Effector memory CD4-positive, alpha-beta T cell (primary cell): Measurements from ENCODE around the gene MAX.
A peak's percentile ranks its signal among the peaks of the same experiment; 100 is the strongest.

Experiments used
- DNase-seq, 3 donors: peaks; one replicate each; pipeline ENCODE4 v3.0.0-alpha.2; 2020
- H3K27ac ChIP-seq: 2 replicates; pipeline ENCODE4 v1.7.0; 2013; ENCODE audit warnings: mild to moderate bottlenecking, low read length, moderate library complexity; ENCODE audit not compliant: insufficient read depth, poor library complexity, severe bottlenecking
- H3K27me3 ChIP-seq: replicated peaks from 2 replicates; pipeline ENCODE4 v1.7.0; 2013; ENCODE audit warnings: mild to moderate bottlenecking, low read length; ENCODE audit not compliant: insufficient read depth, control insufficient read depth, poor library complexity, severe bottlenecking
- H3K36me3 ChIP-seq: 2 replicates; pipeline ENCODE4 v1.7.0; 2013; ENCODE audit warnings: mild to moderate bottlenecking, low read length, moderate library complexity; ENCODE audit not compliant: control insufficient read depth, insufficient read depth
- H3K4me1 ChIP-seq: 2 replicates; pipeline ENCODE4 v1.7.0; 2013; ENCODE audit warnings: low read length, mild to moderate bottlenecking; ENCODE audit not compliant: control insufficient read depth, insufficient read depth, poor library complexity, severe bottlenecking
- H3K4me3 ChIP-seq: 2 replicates; pipeline ENCODE4 v1.7.0; 2013; ENCODE audit warnings: low read length, low read depth, mild to moderate bottlenecking; ENCODE audit not compliant: insufficient read depth, poor library complexity, severe bottlenecking
- H3K9me3 ChIP-seq: 2 replicates; pipeline ENCODE4 v1.7.0; 2013; ENCODE audit warnings: mild to moderate bottlenecking, low read length, moderate library complexity; ENCODE audit not compliant: control insufficient read depth

MAX gene

DNA sequence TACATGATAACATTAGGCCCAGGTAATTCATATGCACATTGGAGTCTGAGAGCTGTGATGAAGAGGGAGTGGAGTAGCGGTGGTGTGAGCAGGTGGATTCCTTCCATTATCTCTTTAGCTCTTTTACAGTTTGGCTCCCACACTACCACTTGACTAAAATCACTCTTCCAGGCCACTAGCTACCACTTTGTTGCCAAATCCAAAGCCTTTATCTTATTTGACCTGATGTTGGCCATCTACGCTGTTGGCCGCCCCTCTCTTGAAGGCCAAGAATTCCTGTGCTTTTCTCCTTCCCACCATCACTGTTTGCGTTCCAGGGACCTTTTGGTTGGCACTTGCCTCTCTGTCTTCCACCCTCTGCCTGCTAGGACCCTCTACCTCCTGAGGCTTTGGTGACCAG, 4.0 kb upstream of the MAX start:
- Histone ChIP-seq H3K27me3 (no peaks in the 10 kb centered on the region), H3K4me3 (no peak overlapping the region), H3K9me3 (no peaks in the 10 kb centered on the region), H3K27ac (no peak overlapping the region), H3K36me3 (no peaks in the 10 kb centered on the region), H3K4me1 (peaks cover 3% of the 10 kb centered on the region)
- DNase-seq = no peak

GRCh38 chr14:65104791-65105190, 2.5 kb upstream of the MAX start:
- no peak for DNase-seq

DNA sequence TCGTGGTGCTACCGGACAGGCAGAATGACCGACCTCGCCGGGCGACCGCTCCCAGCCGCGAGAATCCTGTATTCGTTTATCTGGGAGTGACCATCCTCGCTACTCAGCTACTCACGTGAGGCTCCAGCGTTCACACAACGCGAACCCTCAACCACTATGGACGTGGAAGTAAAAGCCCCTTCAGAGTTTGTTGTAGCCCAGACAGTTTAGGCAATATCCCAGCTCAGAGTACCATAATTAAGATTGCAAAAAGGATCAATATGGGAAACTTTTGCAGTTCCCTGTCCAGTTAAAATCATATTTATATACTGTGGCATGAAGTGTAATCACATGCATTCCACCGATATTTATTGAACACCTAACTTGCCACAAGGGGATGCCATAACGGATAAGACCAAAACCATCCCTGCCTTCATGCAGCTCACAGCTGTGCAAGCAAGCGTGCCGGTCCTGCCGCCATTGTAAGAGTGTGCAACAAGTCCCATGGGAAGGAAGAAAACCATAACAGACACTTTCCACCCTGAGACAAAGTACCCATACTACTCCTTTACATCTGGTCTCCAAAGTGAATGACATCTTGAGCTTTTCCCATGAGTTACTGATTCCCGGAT, 938 bp upstream of the MAX start:
- peaks cover 23% of the 10 kb centered on the region for H3K4me1 ChIP-seq
- H3K4me3 ChIP-seq = peak overlapping the region; percentile 93
- H3K27ac ChIP-seq = peak overlapping the region; percentile 73
- H3K27me3 ChIP-seq = no peaks in the 10 kb centered on the region
- no peak for DNase-seq
- no peaks in the 10 kb centered on the region for H3K9me3 ChIP-seq
- no peaks in the 10 kb centered on the region for H3K36me3 ChIP-seq

More at GRCh38 chr14:65104791-65105190, 2.5 kb upstream of the MAX start:
- no peaks in the 10 kb centered on the region for H3K36me3 ChIP-seq
- no peaks in the 10 kb centered on the region for H3K9me3 ChIP-seq
- H3K4me3 ChIP-seq = no peak overlapping the region
- no peak overlapping the region for H3K27ac ChIP-seq
- H3K27me3 ChIP-seq = no peaks in the 10 kb centered on the region
- H3K4me1 ChIP-seq = peaks cover 14% of the 10 kb centered on the region

DNA sequence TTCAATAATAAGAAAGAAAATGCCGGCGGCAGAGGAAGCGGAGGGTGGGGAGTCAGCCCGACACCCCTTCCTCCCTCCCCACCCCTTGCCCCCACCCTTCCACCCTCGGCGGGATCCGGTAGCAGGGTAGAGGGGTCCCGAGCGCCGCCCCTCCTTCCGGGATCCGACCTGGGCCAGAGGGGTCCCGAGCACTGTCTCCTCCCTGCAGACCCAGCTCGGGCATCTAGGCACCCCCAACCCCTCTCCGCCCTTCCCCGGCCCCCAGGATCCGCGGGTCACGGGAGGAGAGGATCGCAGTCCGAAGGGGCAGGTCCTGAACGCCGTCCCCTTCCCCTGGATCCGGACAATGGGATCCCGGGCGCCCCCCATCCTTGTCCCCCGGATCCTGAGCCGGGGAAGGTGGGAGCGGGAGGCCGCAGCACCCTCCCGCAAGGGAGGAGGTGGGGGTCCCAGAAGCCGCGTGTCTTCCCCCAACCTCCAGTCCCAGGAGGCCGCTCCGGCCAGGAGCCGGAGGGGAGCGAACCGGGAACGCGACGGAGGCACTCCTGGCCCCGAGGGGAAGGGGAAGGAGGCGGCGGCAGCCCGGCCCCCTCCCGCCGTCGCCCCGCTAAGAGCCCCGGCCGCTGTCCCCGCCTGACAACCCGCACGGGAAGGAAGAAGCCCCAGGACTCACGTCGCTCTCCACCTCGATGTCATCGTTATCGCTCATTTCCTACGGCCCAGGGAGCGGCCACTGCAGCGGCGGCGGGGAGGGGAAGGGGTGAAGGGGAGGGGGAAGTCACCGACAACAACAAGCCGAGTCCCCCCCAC, 481 bp downstream of the MAX start:
- H3K36me3 ChIP-seq = no peaks in the 10 kb centered on the region
- H3K9me3 ChIP-seq = no peaks in the 10 kb centered on the region
- peaks cover 35% of the 10 kb centered on the region for H3K4me1 ChIP-seq
- H3K4me3 ChIP-seq = peak overlapping the region; percentile 99
- H3K27ac ChIP-seq = peak overlapping the region; percentile 99
- peak; percentile 31 to 38 (median 33) for DNase-seq
- no peaks in the 10 kb centered on the region for H3K27me3 ChIP-seq

GRCh38 chr14:65100922-65101541, 1.3 kb downstream of the MAX start:
- Histone ChIP-seq H3K27me3 (no peaks in the 10 kb centered on the region), H3K4me3 (peak overlapping the region; percentile 99), H3K27ac (peak overlapping the region; percentile 99), H3K36me3 (peaks cover 2% of the 10 kb centered on the region), H3K4me1 (peaks cover 42% of the 10 kb centered on the region), H3K9me3 (no peaks in the 10 kb centered on the region)
- no peak for DNase-seq

GRCh38 chr14:65098586-65098985, 3.7 kb downstream of the MAX start:
- Histone ChIP-seq H3K9me3 (no peaks in the 10 kb centered on the region), H3K36me3 (peaks cover 18% of the 10 kb centered on the region), H3K27me3 (no peaks in the 10 kb centered on the region), H3K4me1 (peaks cover 49% of the 10 kb centered on the region), H3K27ac (peak overlapping the region; percentile 47), H3K4me3 (peak overlapping the region; percentile 19)
- no peak for DNase-seq

GRCh38 chr14:65096323-65097089, 5.8 kb downstream of the MAX start:
- H3K9me3 ChIP-seq = no peaks in the 10 kb centered on the region
- H3K27ac ChIP-seq = no peak overlapping the region
- H3K4me3 ChIP-seq = no peak overlapping the region
- H3K27me3 ChIP-seq = no peaks in the 10 kb centered on the region
- DNase-seq = no peak
- H3K4me1 ChIP-seq = peaks cover 46% of the 10 kb centered on the region
- H3K36me3 ChIP-seq = peaks cover 39% of the 10 kb centered on the region

- Histone ChIP-seq H3K4me1 (peaks cover 42% of the 10 kb centered on the region), H3K4me3 (no peak overlapping the region), H3K36me3 (peaks cover 47% of the 10 kb centered on the region), H3K9me3 (no peaks in the 10 kb centered on the region), H3K27ac (no peak overlapping the region), H3K27me3 (no peaks in the 10 kb centered on the region)
- no peak for DNase-seq
These were observed 6.6 kb downstream of the MAX start for GRCh38 chr14:65095633-65096205.

DNA sequence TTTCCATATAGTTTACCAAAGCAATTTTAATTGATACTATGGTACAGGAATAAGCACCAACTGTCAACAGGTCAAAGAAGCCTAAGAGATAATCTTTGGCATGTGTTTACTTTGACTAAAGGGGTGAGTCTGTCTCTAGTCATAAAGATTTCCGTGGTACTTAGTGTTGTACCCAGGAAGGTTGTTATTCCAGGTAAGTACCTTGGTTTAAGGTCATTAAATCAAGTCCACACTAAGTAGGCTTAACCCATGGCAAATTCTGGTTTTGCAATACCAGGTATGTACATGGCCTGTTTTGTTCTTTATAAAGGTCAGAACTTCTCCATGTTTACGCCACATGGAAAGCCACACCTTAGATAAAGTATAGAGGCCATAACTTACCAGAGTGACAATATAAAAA, 10.0 kb downstream of the MAX start:
- H3K27me3 ChIP-seq = no peaks in the 10 kb centered on the region
- H3K27ac ChIP-seq = no peak overlapping the region
- H3K4me3 ChIP-seq = no peak overlapping the region
- DNase-seq = no peak
- peaks cover 72% of the 10 kb centered on the region for H3K36me3 ChIP-seq
- H3K4me1 ChIP-seq = peaks cover 19% of the 10 kb centered on the region
- no peaks in the 10 kb centered on the region for H3K9me3 ChIP-seq
